ENCODE results near the gene GALNT10. TPM values are rescaled to one million over a fixed set of nuclear protein-coding genes. Genes with fewer than 3 reads are reported as not detected.

Gene GALNT10
- total RNA-seq, 1 experiment from 2014 or later = 22.9 TPM

DNA sequence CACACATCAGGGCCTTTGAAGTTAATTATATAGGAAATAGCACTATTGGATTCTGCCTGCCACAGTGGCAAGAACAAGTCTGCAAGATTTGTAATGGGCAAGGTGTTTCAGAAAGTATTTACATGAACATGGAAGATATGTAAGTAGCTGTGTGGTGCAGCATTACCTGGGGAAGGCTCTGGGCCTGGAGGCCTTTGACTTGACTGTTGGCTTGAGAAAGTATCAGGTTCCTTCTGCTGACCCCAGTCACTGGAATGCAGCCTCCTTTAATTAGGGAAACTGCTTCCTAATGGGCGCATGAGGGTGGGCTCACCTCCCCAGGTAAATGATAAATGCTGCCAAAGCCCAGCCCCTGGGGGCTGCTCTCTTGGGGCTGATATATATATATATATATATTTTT lies 102.7 kb downstream of the GALNT10 start (continued):
- TF ChIP-seq, protein P1, sequence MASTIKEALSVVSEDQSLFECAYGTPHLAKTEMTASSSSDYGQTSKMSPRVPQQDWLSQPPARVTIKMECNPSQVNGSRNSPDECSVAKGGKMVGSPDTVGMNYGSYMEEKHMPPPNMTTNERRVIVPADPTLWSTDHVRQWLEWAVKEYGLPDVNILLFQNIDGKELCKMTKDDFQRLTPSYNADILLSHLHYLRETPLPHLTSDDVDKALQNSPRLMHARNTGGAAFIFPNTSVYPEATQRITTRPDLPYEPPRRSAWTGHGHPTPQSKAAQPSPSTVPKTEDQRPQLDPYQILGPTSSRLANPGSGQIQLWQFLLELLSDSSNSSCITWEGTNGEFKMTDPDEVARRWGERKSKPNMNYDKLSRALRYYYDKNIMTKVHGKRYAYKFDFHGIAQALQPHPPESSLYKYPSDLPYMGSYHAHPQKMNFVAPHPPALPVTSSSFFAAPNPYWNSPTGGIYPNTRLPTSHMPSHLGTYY (CRISPR knock-in tag; IDR thresholded peaks at IDR 0.05) = no peak
- no peak for TF ChIP-seq FOXP1 (CRISPR knock-in tag; IDR thresholded peaks at IDR 0.05; ENCODE audit: borderline replicate concordance)
- TF ChIP-seq, protein P2, sequence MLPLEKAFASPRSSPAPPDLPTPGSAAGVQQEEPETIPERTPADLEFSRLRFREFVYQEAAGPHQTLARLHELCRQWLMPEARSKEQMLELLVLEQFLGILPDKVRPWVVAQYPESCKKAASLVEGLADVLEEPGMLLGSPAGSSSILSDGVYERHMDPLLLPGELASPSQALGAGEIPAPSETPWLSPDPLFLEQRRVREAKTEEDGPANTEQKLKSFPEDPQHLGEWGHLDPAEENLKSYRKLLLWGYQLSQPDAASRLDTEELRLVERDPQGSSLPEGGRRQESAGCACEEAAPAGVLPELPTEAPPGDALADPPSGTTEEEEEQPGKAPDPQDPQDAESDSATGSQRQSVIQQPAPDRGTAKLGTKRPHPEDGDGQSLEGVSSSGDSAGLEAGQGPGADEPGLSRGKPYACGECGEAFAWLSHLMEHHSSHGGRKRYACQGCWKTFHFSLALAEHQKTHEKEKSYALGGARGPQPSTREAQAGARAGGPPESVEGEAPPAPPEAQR (CRISPR knock-in tag; IDR thresholded peaks at IDR 0.05) = no peak

DNA sequence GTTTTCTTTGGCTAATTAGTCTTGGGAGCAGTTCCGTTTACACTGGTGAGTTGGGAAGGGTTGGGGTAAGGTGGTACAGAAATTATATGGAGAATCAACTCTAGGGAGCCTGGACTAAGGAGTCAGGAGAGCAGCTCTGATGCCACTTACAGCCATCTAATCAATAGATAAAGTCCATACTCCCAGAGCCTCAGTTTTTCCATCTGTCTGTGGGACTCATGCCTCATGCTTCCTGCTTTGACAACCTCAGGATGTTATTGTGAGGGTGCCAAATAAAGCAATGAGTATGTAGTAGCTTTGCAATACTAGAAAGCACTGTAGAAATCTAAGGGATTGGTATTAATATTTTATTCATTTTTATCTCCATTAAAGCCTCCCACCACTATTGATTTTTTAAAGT lies 105.0 kb downstream of the GALNT10 start:
- no peak overlapping the region for H3K4me3 Mint-ChIP-seq
- TF ChIP-seq FOXK1 (CRISPR knock-in tag; IDR thresholded peaks at IDR 0.05) (no peak), ELF4 (CRISPR knock-in tag; IDR thresholded peaks at IDR 0.05; ENCODE audit: low read depth) (no peak), NFATC4 (CRISPR knock-in tag; IDR thresholded peaks at IDR 0.05) (no peak), ZNF671 (CRISPR knock-in tag; IDR thresholded peaks at IDR 0.05) (no peak), IRF2 (CRISPR knock-in tag; IDR thresholded peaks at IDR 0.05; ENCODE audit: borderline replicate concordance, low read depth) (no peak), ETV6 (CRISPR knock-in tag; IDR thresholded peaks at IDR 0.05) (no peak), NR3C1 (CRISPR knock-in tag; conservative IDR thresholded peaks at IDR 0.05; ENCODE audit: low read depth) (no peak), SP1 (CRISPR knock-in tag; conservative IDR thresholded peaks at IDR 0.05) (no peak), CREB1 (CRISPR knock-in tag; IDR thresholded peaks at IDR 0.05) (no peak), NR1H2 (CRISPR knock-in tag; IDR thresholded peaks at IDR 0.05) (no peak), MXD4 (CRISPR knock-in tag; IDR thresholded peaks at IDR 0.05; ENCODE audit: borderline replicate concordance) (no peak), SMAD4 (CRISPR knock-in tag; IDR thresholded peaks at IDR 0.05) (no peak), ZNF416 (CRISPR knock-in tag; IDR thresholded peaks at IDR 0.05) (no peak)
- TF ChIP-seq, protein P3, sequence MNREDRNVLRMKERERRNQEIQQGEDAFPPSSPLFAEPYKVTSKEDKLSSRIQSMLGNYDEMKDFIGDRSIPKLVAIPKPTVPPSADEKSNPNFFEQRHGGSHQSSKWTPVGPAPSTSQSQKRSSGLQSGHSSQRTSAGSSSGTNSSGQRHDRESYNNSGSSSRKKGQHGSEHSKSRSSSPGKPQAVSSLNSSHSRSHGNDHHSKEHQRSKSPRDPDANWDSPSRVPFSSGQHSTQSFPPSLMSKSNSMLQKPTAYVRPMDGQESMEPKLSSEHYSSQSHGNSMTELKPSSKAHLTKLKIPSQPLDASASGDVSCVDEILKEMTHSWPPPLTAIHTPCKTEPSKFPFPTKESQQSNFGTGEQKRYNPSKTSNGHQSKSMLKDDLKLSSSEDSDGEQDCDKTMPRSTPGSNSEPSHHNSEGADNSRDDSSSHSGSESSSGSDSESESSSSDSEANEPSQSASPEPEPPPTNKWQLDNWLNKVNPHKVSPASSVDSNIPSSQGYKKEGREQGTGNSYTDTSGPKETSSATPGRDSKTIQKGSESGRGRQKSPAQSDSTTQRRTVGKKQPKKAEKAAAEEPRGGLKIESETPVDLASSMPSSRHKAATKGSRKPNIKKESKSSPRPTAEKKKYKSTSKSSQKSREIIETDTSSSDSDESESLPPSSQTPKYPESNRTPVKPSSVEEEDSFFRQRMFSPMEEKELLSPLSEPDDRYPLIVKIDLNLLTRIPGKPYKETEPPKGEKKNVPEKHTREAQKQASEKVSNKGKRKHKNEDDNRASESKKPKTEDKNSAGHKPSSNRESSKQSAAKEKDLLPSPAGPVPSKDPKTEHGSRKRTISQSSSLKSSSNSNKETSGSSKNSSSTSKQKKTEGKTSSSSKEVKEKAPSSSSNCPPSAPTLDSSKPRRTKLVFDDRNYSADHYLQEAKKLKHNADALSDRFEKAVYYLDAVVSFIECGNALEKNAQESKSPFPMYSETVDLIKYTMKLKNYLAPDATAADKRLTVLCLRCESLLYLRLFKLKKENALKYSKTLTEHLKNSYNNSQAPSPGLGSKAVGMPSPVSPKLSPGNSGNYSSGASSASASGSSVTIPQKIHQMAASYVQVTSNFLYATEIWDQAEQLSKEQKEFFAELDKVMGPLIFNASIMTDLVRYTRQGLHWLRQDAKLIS (CRISPR knock-in tag; IDR thresholded peaks at IDR 0.05; ENCODE audit: borderline replicate concordance) = no peak
- TF ChIP-seq, protein P4, sequence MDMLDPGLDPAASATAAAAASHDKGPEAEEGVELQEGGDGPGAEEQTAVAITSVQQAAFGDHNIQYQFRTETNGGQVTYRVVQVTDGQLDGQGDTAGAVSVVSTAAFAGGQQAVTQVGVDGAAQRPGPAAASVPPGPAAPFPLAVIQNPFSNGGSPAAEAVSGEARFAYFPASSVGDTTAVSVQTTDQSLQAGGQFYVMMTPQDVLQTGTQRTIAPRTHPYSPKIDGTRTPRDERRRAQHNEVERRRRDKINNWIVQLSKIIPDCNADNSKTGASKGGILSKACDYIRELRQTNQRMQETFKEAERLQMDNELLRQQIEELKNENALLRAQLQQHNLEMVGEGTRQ (CRISPR knock-in tag; IDR thresholded peaks at IDR 0.05) = no peak
- TF ChIP-seq, protein P5, sequence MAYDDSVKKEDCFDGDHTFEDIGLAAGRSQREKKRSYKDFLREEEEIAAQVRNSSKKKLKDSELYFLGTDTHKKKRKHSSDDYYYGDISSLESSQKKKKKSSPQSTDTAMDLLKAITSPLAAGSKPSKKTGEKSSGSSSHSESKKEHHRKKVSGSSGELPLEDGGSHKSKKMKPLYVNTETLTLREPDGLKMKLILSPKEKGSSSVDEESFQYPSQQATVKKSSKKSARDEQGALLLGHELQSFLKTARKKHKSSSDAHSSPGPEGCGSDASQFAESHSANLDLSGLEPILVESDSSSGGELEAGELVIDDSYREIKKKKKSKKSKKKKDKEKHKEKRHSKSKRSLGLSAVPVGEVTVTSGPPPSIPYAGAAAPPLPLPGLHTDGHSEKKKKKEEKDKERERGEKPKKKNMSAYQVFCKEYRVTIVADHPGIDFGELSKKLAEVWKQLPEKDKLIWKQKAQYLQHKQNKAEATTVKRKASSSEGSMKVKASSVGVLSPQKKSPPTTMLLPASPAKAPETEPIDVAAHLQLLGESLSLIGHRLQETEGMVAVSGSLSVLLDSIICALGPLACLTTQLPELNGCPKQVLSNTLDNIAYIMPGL (CRISPR knock-in tag; IDR thresholded peaks at IDR 0.05) = no peak
- TF ChIP-seq, protein P6, sequence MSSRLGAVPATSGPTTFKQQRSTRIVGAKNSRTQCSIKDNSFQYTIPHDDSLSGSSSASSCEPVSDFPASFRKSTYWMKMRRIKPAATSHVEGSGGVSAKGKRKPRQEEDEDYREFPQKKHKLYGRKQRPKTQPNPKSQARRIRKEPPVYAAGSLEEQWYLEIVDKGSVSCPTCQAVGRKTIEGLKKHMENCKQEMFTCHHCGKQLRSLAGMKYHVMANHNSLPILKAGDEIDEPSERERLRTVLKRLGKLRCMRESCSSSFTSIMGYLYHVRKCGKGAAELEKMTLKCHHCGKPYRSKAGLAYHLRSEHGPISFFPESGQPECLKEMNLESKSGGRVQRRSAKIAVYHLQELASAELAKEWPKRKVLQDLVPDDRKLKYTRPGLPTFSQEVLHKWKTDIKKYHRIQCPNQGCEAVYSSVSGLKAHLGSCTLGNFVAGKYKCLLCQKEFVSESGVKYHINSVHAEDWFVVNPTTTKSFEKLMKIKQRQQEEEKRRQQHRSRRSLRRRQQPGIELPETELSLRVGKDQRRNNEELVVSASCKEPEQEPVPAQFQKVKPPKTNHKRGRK (CRISPR knock-in tag; IDR thresholded peaks at IDR 0.05; ENCODE audit: borderline replicate concordance) = no peak
- TF ChIP-seq, protein P7, sequence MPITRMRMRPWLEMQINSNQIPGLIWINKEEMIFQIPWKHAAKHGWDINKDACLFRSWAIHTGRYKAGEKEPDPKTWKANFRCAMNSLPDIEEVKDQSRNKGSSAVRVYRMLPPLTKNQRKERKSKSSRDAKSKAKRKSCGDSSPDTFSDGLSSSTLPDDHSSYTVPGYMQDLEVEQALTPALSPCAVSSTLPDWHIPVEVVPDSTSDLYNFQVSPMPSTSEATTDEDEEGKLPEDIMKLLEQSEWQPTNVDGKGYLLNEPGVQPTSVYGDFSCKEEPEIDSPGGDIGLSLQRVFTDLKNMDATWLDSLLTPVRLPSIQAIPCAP (CRISPR knock-in tag; IDR thresholded peaks at IDR 0.05) = no peak
- TF ChIP-seq, protein P8, sequence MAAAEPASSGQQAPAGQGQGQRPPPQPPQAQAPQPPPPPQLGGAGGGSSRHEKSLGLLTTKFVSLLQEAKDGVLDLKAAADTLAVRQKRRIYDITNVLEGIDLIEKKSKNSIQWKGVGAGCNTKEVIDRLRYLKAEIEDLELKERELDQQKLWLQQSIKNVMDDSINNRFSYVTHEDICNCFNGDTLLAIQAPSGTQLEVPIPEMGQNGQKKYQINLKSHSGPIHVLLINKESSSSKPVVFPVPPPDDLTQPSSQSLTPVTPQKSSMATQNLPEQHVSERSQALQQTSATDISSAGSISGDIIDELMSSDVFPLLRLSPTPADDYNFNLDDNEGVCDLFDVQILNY (CRISPR knock-in tag; IDR thresholded peaks at IDR 0.05) = no peak
- DNase-seq (ENCODE audit: low spot score) (no peak), ATAC-seq (no peak)
- no peak overlapping the region for H3K27ac Mint-ChIP-seq
- POLR2A ChIA-PET = no interaction called here
- CTCF ChIA-PET = no interaction called here
- H3K36me3 Mint-ChIP-seq = no peaks in the 10 kb centered on the region
- peaks cover 13% of the 10 kb centered on the region for H3K4me1 Mint-ChIP-seq
- H3K9me3 Mint-ChIP-seq = no peaks in the 10 kb centered on the region
- H3K27me3 Mint-ChIP-seq (ENCODE audit: low read depth) = no peaks in the 10 kb centered on the region

All from WTC11 (cell line).